HepG2 (cell line): ENCODE results near the gene TIGAR. TPM values are rescaled to one million over a fixed set of nuclear protein-coding genes. Genes with fewer than 3 reads are reported as not detected.

Experiments
- ATAC-seq: fragments of 200-7000 bp; cut with Tn5 transposase; 3 replicates; pipeline ENCODE4 v1.9.1; 2020; ENCODE audit warnings: mild to moderate bottlenecking, moderate library complexity
- BruUV-seq: library from RNA; stranded (reverse); fragments of 400-500 nt; replicated peaks from 2 replicates; lab custom pipeline; 2021; lab: Mats Ljungman, UMichigan
- CTCF ChIA-PET: fragments of 300-600 bp; formaldehyde crosslinking; extraction: SDS; loops from one replicate; lab custom pipeline; 2021; ENCODE audit warnings: low total read pairs, inconsistent platforms, low intra/inter-chr PET ratio; lab: Yijun Ruan, JAX
- POLR2A ChIA-PET: fragments of 350-600 bp; sonication (Branson Sonifier 250); formaldehyde crosslinking; loops from one replicate; lab custom pipeline; 2020; ENCODE audit warnings: antibody characterized with exemption, inconsistent platforms; lab: Yijun Ruan, JAX
- DNase-seq: peaks from one replicate; pipeline ENCODE4 v3.0.0-alpha.2; 2015; ENCODE audit warnings: low spot score
- FAIRE-seq: peaks from 3 replicates; lab custom pipeline; 2011; peaks lifted over from hg19 to GRCh38; lab: Jason Lieb, UNC
- H2AFZ ChIP-seq: one replicate; pipeline ENCODE4 v1.6.1; 2011; ENCODE audit warnings: low read length, inconsistent platforms
- H3K27ac ChIP-seq: fragments of 300-600 bp; 3 replicates; pipeline ENCODE4 v1.8.0; 2011; ENCODE audit warnings: mixed run types, mild to moderate bottlenecking, mixed read lengths, low read length, inconsistent platforms; ENCODE audit not compliant: insufficient read depth; ENCODE audit errors: extremely low read length
- H3K27me3 ChIP-seq, 2 experiments: fragments of 200-600 bp in 1 of 2; 2 replicates in 1 of 2; 3 replicates in 1 of 2; pipeline versions ENCODE4 v1.6.0 to v1.8.0; 2011; ENCODE audit warnings: low read length in 2 of 2, mild to moderate bottlenecking in 2 of 2, moderate library complexity in 2 of 2, inconsistent platforms in 1 of 2; ENCODE audit not compliant: insufficient read depth in 2 of 2, control insufficient read depth in 1 of 2
- H3K36me3 ChIP-seq, 2 experiments: fragments of 200-600 bp in 1 of 2; replicated peaks in 1 of 2; 2 replicates in 1 of 2; 3 replicates in 1 of 2; pipeline versions ENCODE4 v1.5.1 to v1.8.0; 2011; ENCODE audit warnings: low read length in 2 of 2, inconsistent platforms in 1 of 2; ENCODE audit not compliant: insufficient read depth in 2 of 2, control insufficient read depth in 1 of 2
- H3K4me1 ChIP-seq: 2 replicates; pipeline ENCODE4 v1.5.1; 2012; ENCODE audit warnings: low read length, inconsistent platforms; ENCODE audit not compliant: insufficient read depth
- H3K4me2 ChIP-seq: 2 replicates; pipeline ENCODE4 v1.6.0; 2011; ENCODE audit warnings: low read depth, low read length, inconsistent platforms
- H3K4me3 ChIP-seq, 3 experiments: fragments of 200-600 bp in 1 of 3; sonication (generic), shearing (Covaris generic) in 1 of 3; replicated peaks in 1 of 3; 2 replicates each; pipeline ENCODE4 v1.5.1; 2011 to 2016; ENCODE audit warnings: low read length in 3 of 3, inconsistent platforms in 2 of 3, low read depth in 2 of 3, mild to moderate bottlenecking in 2 of 3, control low read depth in 1 of 3, mixed read lengths in 1 of 3; ENCODE audit not compliant: insufficient read depth in 1 of 3
- H3K79me2 ChIP-seq: one replicate; pipeline ENCODE4 v1.6.1; 2011; ENCODE audit warnings: low read length, inconsistent platforms; ENCODE audit not compliant: insufficient read depth
- H3K9ac ChIP-seq: 2 replicates; pipeline ENCODE4 v1.6.0; 2011; ENCODE audit warnings: mild to moderate bottlenecking, low read depth, low read length, inconsistent platforms; ENCODE audit not compliant: insufficient read depth
- H3K9me3 ChIP-seq: 2 replicates; pipeline ENCODE4 v1.5.1; 2012; ENCODE audit warnings: mild to moderate bottlenecking, low read length
- H4K20me1 ChIP-seq: 2 replicates; pipeline ENCODE4 v1.6.0; 2011; ENCODE audit warnings: inconsistent platforms, mild to moderate bottlenecking, low read length, moderate library complexity; ENCODE audit not compliant: insufficient read depth
- DPF2 ChIP-seq: sonication (generic); formaldehyde crosslinking; IDR thresholded peaks from 2 replicates; pipeline ENCODE4 v1.4.0; 2020; ENCODE audit warnings: mild to moderate bottlenecking, low read depth, missing genetic modification reagents, borderline replicate concordance
- EHMT2 ChIP-seq: fragments of 200-600 bp; sonication (generic); IDR thresholded peaks from 2 replicates; pipeline ENCODE4 v1.7.0; 2017; ENCODE audit warnings: antibody characterized with exemption, low read depth, low read length, borderline replicate concordance
- FOXP1 ChIP-seq, 2 experiments: fragments of 450-650 bp in 1 of 2; IDR thresholded peaks; 2 replicates each; pipeline ENCODE4 v1.6.1; 2017 to 2018; ENCODE audit warnings: antibody characterized with exemption in 1 of 2
- IRX3 ChIP-seq: sonication (generic); formaldehyde crosslinking; IDR thresholded peaks from 2 replicates; pipeline ENCODE4 v1.8.1; 2023; ENCODE audit warnings: mild to moderate bottlenecking, low read depth, missing genetic modification reagents, borderline replicate concordance
- SMYD3 ChIP-seq: sonication (generic); formaldehyde crosslinking; IDR thresholded peaks from 2 replicates; pipeline ENCODE4 v1.8.1; 2023; ENCODE audit warnings: mild to moderate bottlenecking, missing genetic modification reagents
- YY1 ChIP-seq: IDR thresholded peaks from 2 replicates; pipeline ENCODE4 v1.6.1; 2011; ENCODE audit warnings: low read length, low read depth, moderate library complexity, mild to moderate bottlenecking; ENCODE audit not compliant: insufficient read depth, insufficient replicate concordance
- ZSCAN30 ChIP-seq: sonication (generic); formaldehyde crosslinking; IDR thresholded peaks from 2 replicates; pipeline ENCODE4 v1.5.0; 2020; ENCODE audit warnings: mild to moderate bottlenecking, missing genetic modification reagents
- WGBS: methylation state at CpG from one replicate; pipeline ENCODE4 v1.1.6; 2017; ENCODE audit warnings: low lambda C conversion rate; 5-methylcytosine and 5-hydroxymethylcytosine counted together
- in situ Hi-C: cut with HindIII; loops from 2 replicates; pipeline ENCODE4 v1.10.0; 2017; ENCODE audit warnings: low pct_unique_long_range_greater_than_20kb; ENCODE audit not compliant: extremely low pct_ligation_motif_present
- intact Hi-C: fragments of 100-400 bp; cut with micrococcal nuclease; formaldehyde crosslinking; loops from one replicate; pipeline ENCODE4 v1.10.0; 2022; ENCODE audit not compliant: unreplicated experiment
- polyA plus RNA-seq, 8 experiments: library from polyadenylated mRNA; depleted of rRNA in 3 of 8; stranded (reverse) in 7 of 8; unstranded in 1 of 8; fragments of >200 nt; fragmentation: Illumina TruSeq in 4 of 8; extraction: Trizol in 4 of 8; gene quantifications; 2 replicates each; pipeline versions ENCODE4 v1.2.1 to v1.2.3, GENCODE V29; 2011 to 2016; ENCODE audit warnings: low read depth in 4 of 8, missing spikeins in 1 of 8, mixed read lengths in 1 of 8; ENCODE audit not compliant: insufficient read depth in 1 of 8
- total RNA-seq, 5 experiments: library from RNA; depleted of rRNA; stranded (reverse); fragments of >200 nt; fragmentation: Illumina TruSeq; extraction: Trizol; gene quantifications; 2 replicates each; pipeline ENCODE4 v1.2.3, GENCODE V29; 2016; ENCODE audit warnings: low read depth in 1 of 5
- TF ChIP-seq, protein P1 (sequence below): sonication (generic); formaldehyde crosslinking; IDR thresholded peaks from 2 replicates; pipeline ENCODE4 v1.4.0; 2020; ENCODE audit warnings: missing genetic modification reagents, borderline replicate concordance

The TIGAR gene
- total and polyA plus RNA-seq, 2 of the 13 experiments (the other 11 are each of a cell fraction or from before 2014, with no cell fraction given): 2.6 to 21.8 TPM

DNA sequence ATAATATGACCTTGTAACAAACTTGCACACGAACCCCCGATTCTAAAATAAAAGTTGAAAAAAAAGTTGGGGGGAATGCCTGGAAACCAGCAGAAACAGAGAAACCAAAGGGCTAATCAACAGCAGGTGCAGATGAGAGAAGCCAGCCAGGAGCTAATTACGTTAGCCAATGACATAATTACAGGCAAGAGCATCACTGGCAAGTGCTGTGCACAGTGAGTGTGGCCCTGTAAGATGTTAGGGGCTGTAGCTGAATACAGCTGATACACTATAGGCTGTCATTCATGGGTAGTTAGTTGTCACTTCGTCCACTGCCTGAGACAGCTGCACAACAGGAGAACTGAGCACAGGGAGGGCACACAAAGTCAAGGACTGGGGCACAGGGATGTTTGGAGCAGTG is 65.8 kb downstream of the TIGAR start:
- no peak for FAIRE-seq
- Histone ChIP-seq H3K4me1 (0 out of 2 replicates have a peak, but pooled peaks cover 4% of the 10 kb centered on the region), H3K9me3 (no peaks in the 10 kb centered on the region), H3K36me3 (no peaks in the 10 kb centered on the region), H4K20me1 (no peaks in the 10 kb centered on the region), H3K79me2 (no peaks in the 10 kb centered on the region), H3K27me3 (peaks cover 0 to 7% of the 10 kb centered on the region in 2 experiments; a peak in 4 of 5 replicates), H3K4me3 (no peak overlapping the region), H2AFZ (no peak overlapping the region), H3K4me2 (no peak overlapping the region), H3K9ac (no peak overlapping the region), H3K27ac (no peak overlapping the region)
- intact Hi-C loops: no loop called here
- ChIA-PET CTCF (no interaction called here), POLR2A (no interaction called here)
- TF ChIP-seq YY1 (no peak), IRX3 (CRISPR knock-in tag) (no peak), FOXP1 (IDR thresholded peaks at IDR 0.05) (no peak), FOXP1 (CRISPR knock-in tag; IDR thresholded peaks at IDR 0.05) (no peak), SMYD3 (CRISPR knock-in tag) (no peak), DPF2 (CRISPR knock-in tag) (no peak), EHMT2 (no peak), ZSCAN30 (CRISPR knock-in tag) (no peak)
- TF ChIP-seq, protein P1, sequence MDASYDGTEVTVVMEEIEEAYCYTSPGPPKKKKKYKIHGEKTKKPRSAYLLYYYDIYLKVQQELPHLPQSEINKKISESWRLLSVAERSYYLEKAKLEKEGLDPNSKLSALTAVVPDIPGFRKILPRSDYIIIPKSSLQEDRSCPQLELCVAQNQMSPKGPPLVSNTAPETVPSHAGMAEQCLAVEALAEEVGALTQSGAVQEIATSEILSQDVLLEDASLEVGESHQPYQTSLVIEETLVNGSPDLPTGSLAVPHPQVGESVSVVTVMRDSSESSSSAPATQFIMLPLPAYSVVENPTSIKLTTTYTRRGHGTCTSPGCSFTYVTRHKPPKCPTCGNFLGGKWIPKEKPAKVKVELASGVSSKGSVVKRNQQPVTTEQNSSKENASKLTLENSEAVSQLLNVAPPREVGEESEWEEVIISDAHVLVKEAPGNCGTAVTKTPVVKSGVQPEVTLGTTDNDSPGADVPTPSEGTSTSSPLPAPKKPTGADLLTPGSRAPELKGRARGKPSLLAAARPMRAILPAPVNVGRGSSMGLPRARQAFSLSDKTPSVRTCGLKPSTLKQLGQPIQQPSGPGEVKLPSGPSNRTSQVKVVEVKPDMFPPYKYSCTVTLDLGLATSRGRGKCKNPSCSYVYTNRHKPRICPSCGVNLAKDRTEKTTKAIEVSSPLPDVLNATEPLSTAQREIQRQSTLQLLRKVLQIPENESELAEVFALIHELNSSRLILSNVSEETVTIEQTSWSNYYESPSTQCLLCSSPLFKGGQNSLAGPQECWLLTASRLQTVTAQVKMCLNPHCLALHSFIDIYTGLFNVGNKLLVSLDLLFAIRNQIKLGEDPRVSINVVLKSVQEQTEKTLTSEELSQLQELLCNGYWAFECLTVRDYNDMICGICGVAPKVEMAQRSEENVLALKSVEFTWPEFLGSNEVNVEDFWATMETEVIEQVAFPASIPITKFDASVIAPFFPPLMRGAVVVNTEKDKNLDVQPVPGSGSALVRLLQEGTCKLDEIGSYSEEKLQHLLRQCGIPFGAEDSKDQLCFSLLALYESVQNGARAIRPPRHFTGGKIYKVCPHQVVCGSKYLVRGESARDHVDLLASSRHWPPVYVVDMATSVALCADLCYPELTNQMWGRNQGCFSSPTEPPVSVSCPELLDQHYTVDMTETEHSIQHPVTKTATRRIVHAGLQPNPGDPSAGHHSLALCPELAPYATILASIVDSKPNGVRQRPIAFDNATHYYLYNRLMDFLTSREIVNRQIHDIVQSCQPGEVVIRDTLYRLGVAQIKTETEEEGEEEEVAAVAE (CRISPR knock-in tag): no peak
- in situ Hi-C loops: no loop called here
- 0% methylated on average over 3 of the region's 4 CpGs for WGBS
- no peak for ATAC-seq
- BruUV-seq: no TSS peak
- DNase-seq: no peak
